K562 (cell line): ENCODE results near the gene C1orf174. TPM values are rescaled to one million over a fixed set of nuclear protein-coding genes. Genes with fewer than 3 reads are reported as not detected.
A peak's percentile ranks its signal among the peaks of the same experiment; 100 is the strongest.

ENCODE experiments used
- ADNP ChIP-seq: fragments of 200-800 bp; sonication (Bioruptor generic); IDR thresholded peaks from 2 replicates; pipeline ENCODE4 v1.6.1; 2016; ENCODE audit warnings: missing genetic modification characterization, missing compliant biosample characterization
- NKRF ChIP-seq: fragments of 450-650 bp; IDR thresholded peaks from 2 replicates; pipeline ENCODE4 v1.6.1; 2016; ENCODE audit warnings: borderline replicate concordance
- RCOR1 ChIP-seq, 2 experiments: IDR thresholded peaks; 2 replicates each; pipeline ENCODE4 v1.6.1; 2012; ENCODE audit warnings: low read depth in 2 of 2, low read length in 2 of 2, borderline replicate concordance in 1 of 2, improper control_type of control experiment in 1 of 2
- RNF2 ChIP-seq: sonication (generic); IDR thresholded peaks from 2 replicates; pipeline ENCODE4 v1.6.1; 2016
- SFPQ ChIP-seq: fragments of 200-400 bp; formaldehyde crosslinking; IDR thresholded peaks from 2 replicates; pipeline ENCODE4 v1.6.1; 2017; ENCODE audit warnings: mild to moderate bottlenecking, low read depth, low read length, moderate library complexity
- SREBF2 ChIP-seq: sonication (generic); formaldehyde crosslinking; IDR thresholded peaks from 2 replicates; pipeline ENCODE4 v1.4.0; 2020; ENCODE audit warnings: mild to moderate bottlenecking, missing genetic modification reagents
- TCFL5 ChIP-seq: fragments of 250-450 bp; sonication (Bioruptor Pico); conservative IDR thresholded peaks from 2 replicates; pipeline ENCODE4 v1.6.1; 2021; ENCODE audit warnings: mild to moderate bottlenecking, moderate library complexity, matching md5 sums
- TEAD1 ChIP-seq, 2 experiments: fragments of 450-650 bp in 1 of 2; sonication (generic) in 1 of 2; formaldehyde crosslinking; IDR thresholded peaks; 2 replicates each; pipeline versions ENCODE4 v1.4.0 to v1.8.0; 2020 to 2022; ENCODE audit warnings: mild to moderate bottlenecking in 2 of 2, missing genetic modification reagents in 1 of 2
- ZNF134 ChIP-seq: fragments of 250-450 bp; sonication (Bioruptor Pico); conservative IDR thresholded peaks from 2 replicates; pipeline ENCODE4 v1.4.0; 2020
- polyA plus RNA-seq, 8 experiments: library from polyadenylated mRNA; depleted of rRNA in 4 of 8; stranded (reverse) in 5 of 8; unstranded in 3 of 8; fragments of >200 nt; fragmentation: Nextera tagmentation in 2 of 8; fragmentation: Illumina TruSeq in 1 of 8; extraction: Ambion mirVana in 2 of 8; extraction: Trizol in 1 of 8; gene quantifications; 2 replicates each; pipeline versions ENCODE4 v1.2.1 to v1.2.3, GENCODE V29; 2011 to 2014; ENCODE audit warnings: inconsistent platforms in 1 of 8, missing spikeins in 1 of 8
- total RNA-seq, 7 experiments: library from RNA; depleted of rRNA in 6 of 7; stranded (reverse); fragments of >200 nt in 6 of 7; fragmentation: Illumina TruSeq in 2 of 7; extraction: Trizol in 2 of 7; gene quantifications; 2 replicates each; pipeline versions ENCODE4 v1.2.1 to v1.2.3, GENCODE V29; 2011 to 2021; ENCODE audit warnings: low replicate concordance in 1 of 7
- TF ChIP-seq, protein P1 (sequence below): fragments of 250-450 bp; sonication (Bioruptor Pico); IDR thresholded peaks from 2 replicates; pipeline ENCODE4 v1.4.0; 2020

C1orf174 gene
- total and polyA plus RNA-seq, 9 of the 15 experiments (the other 6 are each of a cell fraction or from before 2014, with no cell fraction given) = 38.5 to 64.9 (median 45.4) TPM

GRCh38 chr1:3900150-3900968 is at the start of gene C1orf174 (continued):
- peak; percentile 57; the same call in 1 of the 2 replicates for TF ChIP-seq ZNF134 (CRISPR knock-in tag)
- no peak for TF ChIP-seq SFPQ
- no peak for TF ChIP-seq SREBF2 (CRISPR knock-in tag)
- TF ChIP-seq ADNP (tag) = no peak
- TF ChIP-seq RNF2 = no peak; the same call in 1 of the 2 replicates
- TF ChIP-seq NKRF = no peak
- peak; percentile 70; the same call in 1 of the 2 replicates for TF ChIP-seq TCFL5 (CRISPR knock-in tag)
- TF ChIP-seq RCOR1 (IDR thresholded peaks at IDR 0.05; ENCODE audit: borderline replicate concordance in 1 of 2, low read depth in 2 of 2, low read length in 2 of 2) = no peak
- TF ChIP-seq, protein P1, sequence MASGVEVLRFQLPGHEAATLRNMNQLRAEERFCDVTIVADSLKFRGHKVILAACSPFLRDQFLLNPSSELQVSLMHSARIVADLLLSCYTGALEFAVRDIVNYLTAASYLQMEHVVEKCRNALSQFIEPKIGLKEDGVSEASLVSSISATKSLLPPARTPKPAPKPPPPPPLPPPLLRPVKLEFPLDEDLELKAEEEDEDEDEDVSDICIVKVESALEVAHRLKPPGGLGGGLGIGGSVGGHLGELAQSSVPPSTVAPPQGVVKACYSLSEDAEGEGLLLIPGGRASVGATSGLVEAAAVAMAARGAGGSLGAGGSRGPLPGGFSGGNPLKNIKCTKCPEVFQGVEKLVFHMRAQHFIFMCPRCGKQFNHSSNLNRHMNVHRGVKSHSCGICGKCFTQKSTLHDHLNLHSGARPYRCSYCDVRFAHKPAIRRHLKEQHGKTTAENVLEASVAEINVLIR (CRISPR knock-in tag) = no peak; the same call in 1 of the 2 replicates
- peak in 1 of 2 experiments; percentile 70; a peak in 2 of 4 replicates for TF ChIP-seq TEAD1 (CRISPR knock-in tag; IDR thresholded peaks at IDR 0.05)
